Stomach (tissue), 9 donors: ENCODE results near the gene NR1H4. TPM values are rescaled to one million over a fixed set of nuclear protein-coding genes. Genes with fewer than 3 reads are reported as not detected.
A peak's percentile ranks its signal among the peaks of the same experiment; 100 is the strongest.

Experiments used
- DNase-seq, 2 donors: peaks; one replicate each; pipeline versions ENCODE4 v3.0.0 to v3.0.0-alpha.2; 2013 to 2019
- H3K27ac ChIP-seq, 5 donors: fragments of 200-600 bp in 4 of 5; sonication (generic) in 4 of 5; one replicate each; pipeline ENCODE4 v1.5.1; 2013 to 2019; ENCODE audit warnings: mild to moderate bottlenecking in 1 of 5, moderate library complexity in 1 of 5
- H3K27me3 ChIP-seq, 3 donors: fragments of 200-600 bp; sonication (generic); one replicate each; pipeline ENCODE4 v1.5.1; 2017 to 2019; ENCODE audit warnings: mixed run types in 1 of 3
- H3K36me3 ChIP-seq, 4 donors: fragments of 200-600 bp; sonication (generic); 1 replicate in 3 of 4; 2 replicates in 1 of 4; pipeline ENCODE4 v1.5.1; 2016 to 2019
- H3K4me1 ChIP-seq, 4 donors: fragments of 200-600 bp; sonication (generic); one replicate each; pipeline ENCODE4 v1.5.1; 2016 to 2019
- H3K4me3 ChIP-seq, 4 donors: fragments of 200-600 bp; sonication (generic) in 3 of 4; one replicate each; pipeline ENCODE4 v1.5.1; 2016 to 2019; ENCODE audit warnings: mild to moderate bottlenecking in 1 of 4
- H3K9me3 ChIP-seq, 4 donors: fragments of 200-600 bp; sonication (generic); one replicate each; pipeline ENCODE4 v1.5.1; 2016 to 2019
- CTCF ChIP-seq, 7 experiments: fragments of 450-650 bp in 4 of 7; fragments of 200-600 bp in 3 of 7; sonication (generic) in 3 of 7; IDR thresholded peaks; one replicate each; pipeline ENCODE4 v1.5.1; 2016 to 2019; ENCODE audit warnings: antibody characterized with exemption in 7 of 7, control low read depth in 2 of 7, mild to moderate bottlenecking in 1 of 7
- EP300 ChIP-seq: sonication (generic); formaldehyde crosslinking; IDR thresholded peaks from one replicate; pipeline ENCODE4 v1.6.1; 2017; ENCODE audit warnings: antibody characterized with exemption
- POLR2A ChIP-seq, 4 donors: fragments of 450-650 bp; IDR thresholded peaks; one replicate each; pipeline ENCODE4 v1.6.1; 2016; ENCODE audit warnings: antibody characterized with exemption in 4 of 4, control low read depth in 2 of 4, mild to moderate bottlenecking in 1 of 4, moderate library complexity in 1 of 4
- POLR2AphosphoS5 ChIP-seq, 3 donors: sonication (generic); formaldehyde crosslinking; IDR thresholded peaks; one replicate each; pipeline ENCODE4 v1.6.1; 2016; ENCODE audit warnings: antibody characterized with exemption in 3 of 3
- WGBS, 5 donors: extraction: QIAGEN DNeasy Blood & Tissue Kit in 3 of 5; methylation state at CpG; one replicate each; pipeline versions ENCODE4 v1.1.5 to v1.1.7; 2013 to 2018; 5-methylcytosine and 5-hydroxymethylcytosine counted together
- intact Hi-C: fragments of 100-400 bp; cut with DNase I; formaldehyde crosslinking; loops from one replicate; pipeline ENCODE4 v1.15.1; 2023; ENCODE audit warnings: low total_unique reads
- polyA plus RNA-seq, 3 donors: library from polyadenylated mRNA; stranded (reverse); fragments of 200-250 nt; gene quantifications; one replicate each; pipeline ENCODE4 v1.2.3, GENCODE V29; 2013
- total RNA-seq, 5 donors: library from RNA; depleted of rRNA; stranded (reverse); fragments of >200 nt; gene quantifications; one replicate each; pipeline versions ENCODE4 v1.1.0 to v1.2.3, GENCODE V29; 2014 to 2016
- donor health status: healthy with polysubstance abuse.
- donor health status: Bipolar disorder and iron deficiency.
- donor health status: healthy.

NR1H4 gene
- total and polyA plus RNA-seq, 8 donors = 0.46 to 6.7 (median 2.9) TPM; not detected in 3

GRCh38 chr12:100485983-100486382, 12.3 kb downstream of the NR1H4 start:
- intact Hi-C loops = no loop called here
- WGBS, 5 donors = 84 to 95% (median 92%) methylated on average over 5 of the region's 5 CpGs

GRCh38 chr12:100489251-100489820, 15.7 kb downstream of the NR1H4 start:
- 54 to 72% (median 59%) methylated on average over 3 of the region's 3 CpGs for WGBS, 5 donors
- TF ChIP-seq POLR2A (IDR thresholded peaks at IDR 0.05) (no peak), CTCF (IDR thresholded peaks at IDR 0.05) (no peak), EP300 (no peak), POLR2AphosphoS5 (IDR thresholded peaks at IDR 0.05) (no peak)
- H3K27me3 ChIP-seq = no peaks in the 10 kb centered on the region
- H3K9me3 ChIP-seq = no peaks in the 10 kb centered on the region
- no peak for DNase-seq
- H3K4me1 ChIP-seq = peaks cover 0 to 25% (median 11%) of the 10 kb centered on the region in 4 donors
- H3K27ac ChIP-seq = no peak overlapping the region
- no peaks in the 10 kb centered on the region for H3K36me3 ChIP-seq
- no peak overlapping the region for H3K4me3 ChIP-seq
- intact Hi-C loops = no loop called here

More at GRCh38 chr12:100485983-100486382, 12.3 kb downstream of the NR1H4 start:
- no peak overlapping the region for H3K27ac ChIP-seq
- DNase-seq = no peak
- H3K27me3 ChIP-seq = no peaks in the 10 kb centered on the region
- no peaks in the 10 kb centered on the region for H3K9me3 ChIP-seq
- TF ChIP-seq EP300 (no peak), POLR2AphosphoS5 (IDR thresholded peaks at IDR 0.05) (no peak), POLR2A (IDR thresholded peaks at IDR 0.05) (no peak), CTCF (IDR thresholded peaks at IDR 0.05) (no peak)
- H3K36me3 ChIP-seq = no peaks in the 10 kb centered on the region
- H3K4me1 ChIP-seq = peaks cover 0 to 30% (median 15%) of the 10 kb centered on the region in 4 donors
- no peak overlapping the region for H3K4me3 ChIP-seq

GRCh38 chr12:100490056-100490455, 16.4 kb downstream of the NR1H4 start:
- DNase-seq = peak in 1 of 2 donors; percentile 12

GRCh38 chr12:100491104-100491503, 17.4 kb downstream of the NR1H4 start:
- intact Hi-C loops = no loop called here
- no peak overlapping the region for H3K27ac ChIP-seq
- TF ChIP-seq EP300 = no peak
- no peak for TF ChIP-seq POLR2AphosphoS5 (IDR thresholded peaks at IDR 0.05)
- no peak for TF ChIP-seq CTCF (IDR thresholded peaks at IDR 0.05)
- no peak for TF ChIP-seq POLR2A (IDR thresholded peaks at IDR 0.05)
- no peaks in the 10 kb centered on the region for H3K9me3 ChIP-seq
- no peak for DNase-seq
- H3K27me3 ChIP-seq = no peaks in the 10 kb centered on the region
- peaks cover 0 to 14% (median 6%) of the 10 kb centered on the region in 4 donors for H3K4me1 ChIP-seq
- H3K36me3 ChIP-seq = no peaks in the 10 kb centered on the region
- no peak overlapping the region for H3K4me3 ChIP-seq
- WGBS, 5 donors = 66 to 80% (median 77%) methylated on average over 4 of the region's 4 CpGs

More at GRCh38 chr12:100490056-100490455, 16.4 kb downstream of the NR1H4 start:
- H3K4me3 ChIP-seq = no peak overlapping the region
- H3K36me3 ChIP-seq = no peaks in the 10 kb centered on the region
- H3K27me3 ChIP-seq = no peaks in the 10 kb centered on the region
- peaks cover 0 to 17% (median 6%) of the 10 kb centered on the region in 4 donors for H3K4me1 ChIP-seq
- intact Hi-C loops = no loop called here
- no peak overlapping the region for H3K27ac ChIP-seq
- TF ChIP-seq POLR2A (IDR thresholded peaks at IDR 0.05) = no peak
- no peak for TF ChIP-seq CTCF (IDR thresholded peaks at IDR 0.05)
- TF ChIP-seq POLR2AphosphoS5 (IDR thresholded peaks at IDR 0.05) = no peak
- no peak for TF ChIP-seq EP300
- 43 to 80% (median 69%) methylated on average over 1 of the region's 1 CpG for WGBS, 5 donors
- no peaks in the 10 kb centered on the region for H3K9me3 ChIP-seq
